Measurements from ENCODE around the gene RITA1. TPM values are rescaled to one million over a fixed set of nuclear protein-coding genes. Genes with fewer than 3 reads are reported as not detected.
A peak's percentile ranks its signal among the peaks of the same experiment; 100 is the strongest.

Gene RITA1
- total RNA-seq, 2 donors from 2014 or later, result 18.8 to 20.3 TPM

GRCh38 chr12:113236539-113237399 lies 51.2 kb downstream of the RITA1 start:
- Histone ChIP-seq H3K27ac (ENCODE audit: low read depth, low read length) (no peak overlapping the region), H3K4me3 (ENCODE audit: low read length) (no peak overlapping the region), H3K36me3 (ENCODE audit: control insufficient read depth, insufficient read depth, low read length) (peaks cover 7% of the 10 kb centered on the region), H3K9me3 (ENCODE audit: control insufficient read depth, low read length) (no peaks in the 10 kb centered on the region), H3K27me3 (ENCODE audit: control insufficient read depth, insufficient read depth, low read length, poor library complexity, severe bottlenecking) (no peaks in the 10 kb centered on the region), H3K9ac (ENCODE audit: extremely low read depth, low read length, poor library complexity, severe bottlenecking) (no peak overlapping the region), H3K4me1 (ENCODE audit: control insufficient read depth, insufficient read depth, low read length) (peaks cover 18% of the 10 kb centered on the region)
- peaks cover 19% of the 10 kb centered on the region for H3K4me1 Mint-ChIP-seq
- no peak for TF ChIP-seq CTCF (conservative IDR thresholded peaks at IDR 0.05)
- DNase-seq, result no peak
- WGBS, 2 experiments (ENCODE audit: insufficient coverage in 1 of 2, insufficient read length in 1 of 2), result 95% methylated on average over 5 of the region's 5 CpGs; no CpG with 5 or more reads in 1 of the 2 experiments
- no peak overlapping the region for H3K4me3 Mint-ChIP-seq
- no peak overlapping the region for H3K27ac Mint-ChIP-seq
- H3K27me3 Mint-ChIP-seq (ENCODE audit: insufficient read depth), result peaks cover 2% of the 10 kb centered on the region
- H3K36me3 Mint-ChIP-seq (ENCODE audit: low read depth), result peaks cover 12% of the 10 kb centered on the region
- H3K9me3 Mint-ChIP-seq, result no peaks in the 10 kb centered on the region

GRCh38 chr12:113237748-113238147 lies 52.2 kb downstream of the RITA1 start:
- TF ChIP-seq CTCF (conservative IDR thresholded peaks at IDR 0.05), result no peak
- no peak overlapping the region for H3K4me3 ChIP-seq (ENCODE audit: low read length)
- WGBS, 2 experiments (ENCODE audit: insufficient coverage in 1 of 2, insufficient read length in 1 of 2), result 92 to 95% methylated on average over 2 to 4 of the region's 4 CpGs
- Mint-ChIP-seq H3K36me3 (ENCODE audit: low read depth) (peaks cover 12% of the 10 kb centered on the region), H3K9me3 (no peaks in the 10 kb centered on the region), H3K27ac (no peak overlapping the region), H3K27me3 (ENCODE audit: insufficient read depth) (peaks cover 5% of the 10 kb centered on the region), H3K4me3 (no peak overlapping the region), H3K4me1 (peaks cover 12% of the 10 kb centered on the region)
- H3K9me3 ChIP-seq (ENCODE audit: control insufficient read depth, low read length), result no peaks in the 10 kb centered on the region
- no peak overlapping the region for H3K27ac ChIP-seq (ENCODE audit: low read depth, low read length)
- peaks cover 9% of the 10 kb centered on the region for H3K4me1 ChIP-seq (ENCODE audit: control insufficient read depth, insufficient read depth, low read length)
- no peak for DNase-seq
- no peaks in the 10 kb centered on the region for H3K27me3 ChIP-seq (ENCODE audit: control insufficient read depth, insufficient read depth, low read length, poor library complexity, severe bottlenecking)
- no peak overlapping the region for H3K9ac ChIP-seq (ENCODE audit: extremely low read depth, low read length, poor library complexity, severe bottlenecking)
- H3K36me3 ChIP-seq (ENCODE audit: control insufficient read depth, insufficient read depth, low read length), result peaks cover 2% of the 10 kb centered on the region

- Mint-ChIP-seq H3K4me1 (peaks cover 8% of the 10 kb centered on the region), H3K4me3 (no peak overlapping the region), H3K36me3 (ENCODE audit: low read depth) (peaks cover 11% of the 10 kb centered on the region), H3K27me3 (ENCODE audit: insufficient read depth) (peaks cover 7% of the 10 kb centered on the region), H3K27ac (no peak overlapping the region), H3K9me3 (no peaks in the 10 kb centered on the region)
- H3K9me3 ChIP-seq (ENCODE audit: control insufficient read depth, low read length), result no peaks in the 10 kb centered on the region
- H3K27ac ChIP-seq (ENCODE audit: low read depth, low read length), result no peak overlapping the region
- WGBS, 2 experiments (ENCODE audit: insufficient coverage in 1 of 2, insufficient read length in 1 of 2), result 83 to 84% methylated on average over 3 of the region's 3 CpGs
- no peaks in the 10 kb centered on the region for H3K27me3 ChIP-seq (ENCODE audit: control insufficient read depth, insufficient read depth, low read length, poor library complexity, severe bottlenecking)
- no peaks in the 10 kb centered on the region for H3K36me3 ChIP-seq (ENCODE audit: control insufficient read depth, insufficient read depth, low read length)
- H3K4me3 ChIP-seq (ENCODE audit: low read length), result no peak overlapping the region
- no peak for TF ChIP-seq CTCF (conservative IDR thresholded peaks at IDR 0.05)
- DNase-seq, result peak; percentile 43
- H3K4me1 ChIP-seq (ENCODE audit: control insufficient read depth, insufficient read depth, low read length), result peaks cover 3% of the 10 kb centered on the region
- H3K9ac ChIP-seq (ENCODE audit: extremely low read depth, low read length, poor library complexity, severe bottlenecking), result no peak overlapping the region
Observed at GRCh38 chr12:113238309-113238708, 52.8 kb downstream of the RITA1 start.
